GM23338 (cell line): ENCODE data around the gene ARL14EP. TPM values are rescaled to one million over a fixed set of nuclear protein-coding genes. Genes with fewer than 3 reads are reported as not detected.

Experiments
- ATAC-seq: fragments of 200-7000 bp; cut with Tn5 transposase; 3 replicates; pipeline ENCODE4 v1.9.1; 2020
- DNase-seq: peaks from one replicate; pipeline ENCODE4 v3.0.0-alpha.2; 2015; ENCODE audit warnings: low spot score
- H2AFZ ChIP-seq: fragments of 200-600 bp; sonication (generic); 2 replicates; pipeline ENCODE4 v1.8.0; 2016; ENCODE audit warnings: antibody characterized with exemption, mild to moderate bottlenecking, moderate library complexity
- H3F3A ChIP-seq: fragments of 200-600 bp; sonication (generic); replicated peaks from 2 replicates; pipeline ENCODE4 v1.8.0; 2017; ENCODE audit warnings: antibody characterized with exemption, mixed run types, low read depth
- H3K27ac ChIP-seq: fragments of 200-600 bp; sonication (generic); 2 replicates; pipeline ENCODE4 v1.6.1; 2016; ENCODE audit warnings: low read depth
- H3K27me3 ChIP-seq: fragments of 200-600 bp; sonication (generic); 2 replicates; pipeline ENCODE4 v1.8.0; 2016; ENCODE audit warnings: mild to moderate bottlenecking, mixed run types, moderate library complexity; ENCODE audit not compliant: insufficient read depth
- H3K36me3 ChIP-seq: fragments of 200-600 bp; sonication (generic); 2 replicates; pipeline ENCODE4 v1.8.0; 2016; ENCODE audit warnings: mild to moderate bottlenecking; ENCODE audit not compliant: insufficient read depth
- H3K4me1 ChIP-seq: fragments of 200-600 bp; sonication (generic); 2 replicates; pipeline ENCODE4 v1.8.0; 2016; ENCODE audit warnings: mild to moderate bottlenecking, moderate library complexity; ENCODE audit not compliant: insufficient read depth
- H3K4me2 ChIP-seq: fragments of 200-600 bp; sonication (generic); 2 replicates; pipeline ENCODE4 v1.7.1; 2017; ENCODE audit warnings: mixed run types
- H3K4me3 ChIP-seq: fragments of 200-600 bp; sonication (generic); 2 replicates; pipeline ENCODE4 v1.6.1; 2016; ENCODE audit warnings: mixed run types
- H3K79me2 ChIP-seq: fragments of 200-600 bp; sonication (generic); replicated peaks from 2 replicates; pipeline ENCODE4 v1.8.0; 2017; ENCODE audit warnings: mild to moderate bottlenecking; ENCODE audit not compliant: insufficient read depth
- H3K9me2 ChIP-seq: fragments of 200-600 bp; sonication (generic); 2 replicates; pipeline ENCODE4 v1.8.0; 2017; ENCODE audit not compliant: insufficient read depth
- H4K20me1 ChIP-seq: fragments of 200-600 bp; sonication (generic); replicated peaks from 2 replicates; pipeline ENCODE4 v1.8.0; 2017; ENCODE audit warnings: mild to moderate bottlenecking; ENCODE audit not compliant: insufficient read depth
- H3K27ac Mint-ChIP-seq: 2 replicates; pipeline ENCODE4 v1.8.0; 2020; ENCODE audit warnings: inconsistent platforms, mild to moderate bottlenecking, moderate library complexity, mixed read lengths
- H3K27me3 Mint-ChIP-seq: 3 replicates; pipeline ENCODE4 v1.8.0; 2022; ENCODE audit warnings: low read depth, mild to moderate bottlenecking, moderate library complexity, mixed read lengths, inconsistent platforms; ENCODE audit not compliant: insufficient read depth, poor library complexity
- H3K36me3 Mint-ChIP-seq: 3 replicates; pipeline ENCODE4 v1.8.0; 2021; ENCODE audit warnings: low read depth, mild to moderate bottlenecking, inconsistent platforms, moderate library complexity, mixed read lengths
- H3K4me1 Mint-ChIP-seq: 3 replicates; pipeline ENCODE4 v1.8.0; 2020; ENCODE audit warnings: mild to moderate bottlenecking, inconsistent platforms, mixed read lengths
- H3K4me3 Mint-ChIP-seq: 3 replicates; pipeline ENCODE4 v1.8.0; 2021; ENCODE audit warnings: moderate library complexity, mild to moderate bottlenecking, inconsistent platforms, mixed read lengths
- H3K9me3 Mint-ChIP-seq: 3 replicates; pipeline ENCODE4 v1.8.0; 2020; ENCODE audit warnings: moderate library complexity, mild to moderate bottlenecking, inconsistent platforms, mixed read lengths
- CREB1 ChIP-seq: fragments of 250-450 bp; sonication (Bioruptor Pico); IDR thresholded peaks from 2 replicates; pipeline ENCODE4 v1.5.0; 2020; ENCODE audit warnings: low read depth, mild to moderate bottlenecking, moderate library complexity
- EZH2phosphoT487 ChIP-seq: fragments of 200-600 bp; sonication (generic); IDR thresholded peaks from one replicate; pipeline ENCODE4 v1.8.1; 2018; ENCODE audit warnings: antibody characterized with exemption; ENCODE audit not compliant: unreplicated experiment
- JUNB ChIP-seq: IDR thresholded peaks from one replicate; pipeline ENCODE4 v1.6.1; 2016; ENCODE audit warnings: antibody characterized with exemption; ENCODE audit not compliant: unreplicated experiment
- NANOG ChIP-seq: IDR thresholded peaks from 2 replicates; pipeline ENCODE4 v1.6.1; 2016; ENCODE audit warnings: antibody characterized with exemption, borderline replicate concordance
- POLR2AphosphoS5 ChIP-seq: IDR thresholded peaks from 2 replicates; pipeline ENCODE4 v1.6.1; 2016; ENCODE audit warnings: antibody characterized with exemption, low read depth
- STAT1 ChIP-seq: IDR thresholded peaks from one replicate; pipeline ENCODE4 v1.6.1; 2016; ENCODE audit warnings: antibody characterized with exemption; ENCODE audit not compliant: unreplicated experiment
- ZNF114 ChIP-seq: fragments of 250-450 bp; sonication (Bioruptor Pico); IDR thresholded peaks from 2 replicates; pipeline ENCODE4 v1.5.0; 2020; ENCODE audit warnings: mild to moderate bottlenecking, moderate library complexity
- polyA plus RNA-seq: library from polyadenylated mRNA; unstranded; fragments of >200 nt; fragmentation: Nextera tagmentation; extraction: Ambion mirVana; gene quantifications from 2 replicates; pipeline ENCODE4 v1.2.1, GENCODE V29; 2016
- total RNA-seq: library from RNA; depleted of rRNA; stranded (reverse); fragments of >200 nt; shearing (Covaris generic); gene quantifications from 2 replicates; pipeline ENCODE4 v1.2.3, GENCODE V29; 2014
- TF ChIP-seq, protein P1 (sequence below): IDR thresholded peaks from one replicate; pipeline ENCODE4 v1.6.1; 2018; ENCODE audit warnings: antibody characterized with exemption; ENCODE audit not compliant: unreplicated experiment
- TF ChIP-seq, protein P2 (sequence below): IDR thresholded peaks from 2 replicates; pipeline ENCODE4 v1.6.1; 2016; ENCODE audit warnings: antibody characterized with exemption
- TF ChIP-seq, protein P3 (sequence below), 2 experiments: fragments of 200-600 bp in 1 of 2; sonication (generic) in 1 of 2; conservative IDR thresholded peaks; 2 replicates each; pipeline versions ENCODE4 v1.5.1 to v1.6.1; 2016 to 2017; ENCODE audit warnings: antibody characterized with exemption in 2 of 2, low read depth in 2 of 2, mild to moderate bottlenecking in 2 of 2, moderate library complexity in 1 of 2

The ARL14EP gene
- total and polyA plus RNA-seq, 2 experiments from 2014 or later, result 33.4 to 62.0 TPM

DNA sequence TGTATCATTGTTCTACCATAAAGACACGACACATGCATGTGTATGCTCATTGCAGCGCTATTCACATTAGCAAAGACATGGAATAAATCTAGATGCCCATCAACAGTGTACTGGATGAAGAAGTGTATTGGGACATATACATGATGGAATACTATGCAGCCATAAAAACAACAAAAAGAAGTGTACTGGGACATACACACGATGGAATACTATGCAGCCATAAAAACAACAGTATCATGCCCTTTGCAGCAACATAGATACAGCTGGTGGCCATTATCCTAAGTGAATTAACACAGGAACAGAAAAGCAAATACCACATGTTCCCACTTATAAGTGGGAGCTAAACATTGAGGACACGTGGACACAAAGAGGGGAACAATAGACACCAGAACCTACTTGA lies 22.7 kb downstream of the ARL14EP start:
- TF ChIP-seq CREB1 (CRISPR knock-in tag) (no peak), EZH2phosphoT487 (no peak), POLR2AphosphoS5 (no peak), NANOG (no peak), STAT1 (no peak), JUNB (no peak), ZNF114 (no peak)
- TF ChIP-seq, protein P1, sequence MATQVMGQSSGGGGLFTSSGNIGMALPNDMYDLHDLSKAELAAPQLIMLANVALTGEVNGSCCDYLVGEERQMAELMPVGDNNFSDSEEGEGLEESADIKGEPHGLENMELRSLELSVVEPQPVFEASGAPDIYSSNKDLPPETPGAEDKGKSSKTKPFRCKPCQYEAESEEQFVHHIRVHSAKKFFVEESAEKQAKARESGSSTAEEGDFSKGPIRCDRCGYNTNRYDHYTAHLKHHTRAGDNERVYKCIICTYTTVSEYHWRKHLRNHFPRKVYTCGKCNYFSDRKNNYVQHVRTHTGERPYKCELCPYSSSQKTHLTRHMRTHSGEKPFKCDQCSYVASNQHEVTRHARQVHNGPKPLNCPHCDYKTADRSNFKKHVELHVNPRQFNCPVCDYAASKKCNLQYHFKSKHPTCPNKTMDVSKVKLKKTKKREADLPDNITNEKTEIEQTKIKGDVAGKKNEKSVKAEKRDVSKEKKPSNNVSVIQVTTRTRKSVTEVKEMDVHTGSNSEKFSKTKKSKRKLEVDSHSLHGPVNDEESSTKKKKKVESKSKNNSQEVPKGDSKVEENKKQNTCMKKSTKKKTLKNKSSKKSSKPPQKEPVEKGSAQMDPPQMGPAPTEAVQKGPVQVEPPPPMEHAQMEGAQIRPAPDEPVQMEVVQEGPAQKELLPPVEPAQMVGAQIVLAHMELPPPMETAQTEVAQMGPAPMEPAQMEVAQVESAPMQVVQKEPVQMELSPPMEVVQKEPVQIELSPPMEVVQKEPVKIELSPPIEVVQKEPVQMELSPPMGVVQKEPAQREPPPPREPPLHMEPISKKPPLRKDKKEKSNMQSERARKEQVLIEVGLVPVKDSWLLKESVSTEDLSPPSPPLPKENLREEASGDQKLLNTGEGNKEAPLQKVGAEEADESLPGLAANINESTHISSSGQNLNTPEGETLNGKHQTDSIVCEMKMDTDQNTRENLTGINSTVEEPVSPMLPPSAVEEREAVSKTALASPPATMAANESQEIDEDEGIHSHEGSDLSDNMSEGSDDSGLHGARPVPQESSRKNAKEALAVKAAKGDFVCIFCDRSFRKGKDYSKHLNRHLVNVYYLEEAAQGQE, result no peak
- TF ChIP-seq, protein P2, sequence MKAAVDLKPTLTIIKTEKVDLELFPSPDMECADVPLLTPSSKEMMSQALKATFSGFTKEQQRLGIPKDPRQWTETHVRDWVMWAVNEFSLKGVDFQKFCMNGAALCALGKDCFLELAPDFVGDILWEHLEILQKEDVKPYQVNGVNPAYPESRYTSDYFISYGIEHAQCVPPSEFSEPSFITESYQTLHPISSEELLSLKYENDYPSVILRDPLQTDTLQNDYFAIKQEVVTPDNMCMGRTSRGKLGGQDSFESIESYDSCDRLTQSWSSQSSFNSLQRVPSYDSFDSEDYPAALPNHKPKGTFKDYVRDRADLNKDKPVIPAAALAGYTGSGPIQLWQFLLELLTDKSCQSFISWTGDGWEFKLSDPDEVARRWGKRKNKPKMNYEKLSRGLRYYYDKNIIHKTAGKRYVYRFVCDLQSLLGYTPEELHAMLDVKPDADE, result no peak
- TF ChIP-seq, protein P3, sequence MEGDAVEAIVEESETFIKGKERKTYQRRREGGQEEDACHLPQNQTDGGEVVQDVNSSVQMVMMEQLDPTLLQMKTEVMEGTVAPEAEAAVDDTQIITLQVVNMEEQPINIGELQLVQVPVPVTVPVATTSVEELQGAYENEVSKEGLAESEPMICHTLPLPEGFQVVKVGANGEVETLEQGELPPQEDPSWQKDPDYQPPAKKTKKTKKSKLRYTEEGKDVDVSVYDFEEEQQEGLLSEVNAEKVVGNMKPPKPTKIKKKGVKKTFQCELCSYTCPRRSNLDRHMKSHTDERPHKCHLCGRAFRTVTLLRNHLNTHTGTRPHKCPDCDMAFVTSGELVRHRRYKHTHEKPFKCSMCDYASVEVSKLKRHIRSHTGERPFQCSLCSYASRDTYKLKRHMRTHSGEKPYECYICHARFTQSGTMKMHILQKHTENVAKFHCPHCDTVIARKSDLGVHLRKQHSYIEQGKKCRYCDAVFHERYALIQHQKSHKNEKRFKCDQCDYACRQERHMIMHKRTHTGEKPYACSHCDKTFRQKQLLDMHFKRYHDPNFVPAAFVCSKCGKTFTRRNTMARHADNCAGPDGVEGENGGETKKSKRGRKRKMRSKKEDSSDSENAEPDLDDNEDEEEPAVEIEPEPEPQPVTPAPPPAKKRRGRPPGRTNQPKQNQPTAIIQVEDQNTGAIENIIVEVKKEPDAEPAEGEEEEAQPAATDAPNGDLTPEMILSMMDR (conservative IDR thresholded peaks at IDR 0.05; ENCODE audit: low read depth in 2 of 2), result no peak
- H3K4me1 Mint-ChIP-seq, result no peaks in the 10 kb centered on the region
- DNase-seq, result no peak
- Histone ChIP-seq H3K79me2 (no peaks in the 10 kb centered on the region), H4K20me1 (no peaks in the 10 kb centered on the region), H3K4me1 (no peaks in the 10 kb centered on the region), H2AFZ (no peak overlapping the region), H3K4me3 (no peak overlapping the region), H3K36me3 (no peaks in the 10 kb centered on the region), H3K9me2 (no peaks in the 10 kb centered on the region), H3K27ac (no peak overlapping the region), H3K27me3 (no peaks in the 10 kb centered on the region), H3F3A (no peaks in the 10 kb centered on the region), H3K4me2 (no peak overlapping the region)
- no peak overlapping the region for H3K4me3 Mint-ChIP-seq
- H3K27ac Mint-ChIP-seq, result no peak overlapping the region
- ATAC-seq, result no peak
- peaks cover 2% of the 10 kb centered on the region for H3K27me3 Mint-ChIP-seq
- H3K36me3 Mint-ChIP-seq, result no peaks in the 10 kb centered on the region; the same call in 2 of the 3 replicates
- no peaks in the 10 kb centered on the region for H3K9me3 Mint-ChIP-seq
